ENCODE data around the gene FSTL1.

Gene FSTL1

GRCh38 chr3:120438216-120438615 is 12.6 kb downstream of the FSTL1 start:
- no peak for DNase-seq

- DNase-seq = no peak
Measured at GRCh38 chr3:120437559-120437958, 13.2 kb downstream of the FSTL1 start.

- no peak for DNase-seq
Measured at GRCh38 chr3:120436523-120437050, 14.2 kb downstream of the FSTL1 start.

- DNase-seq = no peak
Measured at GRCh38 chr3:120435621-120436020, 15.2 kb downstream of the FSTL1 start.

- DNase-seq = no peak
Measured at GRCh38 chr3:120433662-120434331, 17.0 kb downstream of the FSTL1 start.

GRCh38 chr3:120432150-120432860 is 18.5 kb downstream of the FSTL1 start:
- no peak for DNase-seq

GRCh38 chr3:120429921-120430361 is 20.9 kb downstream of the FSTL1 start:
- no peak for DNase-seq

- DNase-seq = no peak
Measured at GRCh38 chr3:120428924-120429323, 21.9 kb downstream of the FSTL1 start.

- DNase-seq = no peak
Measured at GRCh38 chr3:120427201-120427600, 23.6 kb downstream of the FSTL1 start.

GRCh38 chr3:120425572-120426250 is 25.1 kb downstream of the FSTL1 start:
- no peak for DNase-seq

- no peak for DNase-seq
Measured at GRCh38 chr3:120424976-120425570, 25.7 kb downstream of the FSTL1 start.

- DNase-seq = no peak
Measured at GRCh38 chr3:120424506-120424905, 26.3 kb downstream of the FSTL1 start.

- no peak for DNase-seq
Measured at GRCh38 chr3:120423432-120423831, 27.4 kb downstream of the FSTL1 start.

GRCh38 chr3:120421926-120422325 is 28.9 kb downstream of the FSTL1 start:
- DNase-seq = no peak

- no peak for DNase-seq
Measured at GRCh38 chr3:120420928-120421551, 29.8 kb downstream of the FSTL1 start.

GRCh38 chr3:120420360-120420759 is 30.4 kb downstream of the FSTL1 start:
- DNase-seq = no peak

GRCh38 chr3:120419797-120420196 is 31.0 kb downstream of the FSTL1 start:
- DNase-seq = no peak

GRCh38 chr3:120418866-120419490 is 31.8 kb downstream of the FSTL1 start:
- DNase-seq = peak; percentile 77

GRCh38 chr3:120418446-120418845 is 32.3 kb downstream of the FSTL1 start:
- DNase-seq = no peak

GRCh38 chr3:120417272-120417911 is 33.4 kb downstream of the FSTL1 start:
- DNase-seq = peak; percentile 98

GRCh38 chr3:120416868-120417267 is 33.9 kb downstream of the FSTL1 start:
- no peak for DNase-seq

- no peak for DNase-seq
Measured at GRCh38 chr3:120415756-120416155, 35.0 kb downstream of the FSTL1 start.
